Neural progenitor cell (in vitro differentiated cells): ENCODE results near the gene CYP26B1. TPM values are rescaled to one million over a fixed set of nuclear protein-coding genes. Genes with fewer than 3 reads are reported as not detected.

Source experiments
- DNase-seq: peaks from one replicate; pipeline ENCODE4 v3.0.0-alpha.2; 2016; ENCODE audit warnings: low spot score
- H2AFZ ChIP-seq: fragments of 200-600 bp; sonication (generic); replicated peaks from 2 replicates; pipeline ENCODE4 v1.6.1; 2016; ENCODE audit warnings: antibody characterized with exemption
- H3F3A ChIP-seq: fragments of 200-600 bp; sonication (generic); 2 replicates; pipeline ENCODE4 v1.6.1; 2016; ENCODE audit warnings: antibody characterized with exemption, low read depth
- H3K27ac ChIP-seq: fragments of 200-600 bp; sonication (generic); 2 replicates; pipeline ENCODE4 v1.5.1; 2016; ENCODE audit warnings: mild to moderate bottlenecking
- H3K27me3 ChIP-seq: fragments of 200-600 bp; sonication (generic); 2 replicates; pipeline ENCODE4 v1.6.1; 2016; ENCODE audit warnings: mild to moderate bottlenecking, moderate library complexity
- H3K36me3 ChIP-seq: fragments of 200-600 bp; sonication (generic); 2 replicates; pipeline ENCODE4 v1.5.1; 2016
- H3K4me1 ChIP-seq: fragments of 200-600 bp; sonication (generic); 2 replicates; pipeline ENCODE4 v1.6.1; 2016; ENCODE audit warnings: mixed run types
- H3K4me2 ChIP-seq: fragments of 200-600 bp; sonication (generic); 2 replicates; pipeline ENCODE4 v1.6.1; 2016
- H3K4me3 ChIP-seq: fragments of 200-600 bp; sonication (generic); 2 replicates; pipeline ENCODE4 v1.5.1; 2016
- H3K79me2 ChIP-seq: fragments of 200-600 bp; sonication (generic); 2 replicates; pipeline ENCODE4 v1.6.1; 2016; ENCODE audit warnings: low read depth
- H3K9ac ChIP-seq: fragments of 200-600 bp; sonication (generic); 2 replicates; pipeline ENCODE4 v1.6.1; 2016
- H3K9me3 ChIP-seq: fragments of 200-600 bp; sonication (generic); 2 replicates; pipeline ENCODE4 v1.5.1; 2016; ENCODE audit warnings: low read depth
- H4K20me1 ChIP-seq: fragments of 200-600 bp; sonication (generic); 2 replicates; pipeline ENCODE4 v1.6.1; 2016; ENCODE audit warnings: low read depth
- H3K27ac Mint-ChIP-seq: 3 replicates; pipeline ENCODE4 v1.8.0; 2021; ENCODE audit warnings: mixed read lengths
- H3K27me3 Mint-ChIP-seq: 2 replicates; pipeline ENCODE4 v1.8.0; 2022; ENCODE audit warnings: low read depth, mild to moderate bottlenecking, inconsistent platforms, moderate library complexity, mixed read lengths; ENCODE audit not compliant: insufficient read depth
- H3K36me3 Mint-ChIP-seq: 3 replicates; pipeline ENCODE4 v1.8.0; 2021; ENCODE audit warnings: mixed read lengths
- H3K4me1 Mint-ChIP-seq: 3 replicates; pipeline ENCODE4 v1.8.0; 2021; ENCODE audit warnings: mixed read lengths
- H3K4me3 Mint-ChIP-seq: 3 replicates; pipeline ENCODE4 v1.8.0; 2021; ENCODE audit warnings: mild to moderate bottlenecking, moderate library complexity, mixed read lengths
- H3K9me3 Mint-ChIP-seq: 3 replicates; pipeline ENCODE4 v1.8.0; 2020; ENCODE audit warnings: mixed read lengths
- CTCF ChIP-seq: fragments of 200-600 bp; sonication (generic); IDR thresholded peaks from 2 replicates; pipeline ENCODE4 v1.5.1; 2017; ENCODE audit warnings: antibody characterized with exemption, mild to moderate bottlenecking
- EZH2 ChIP-seq: fragments of 200-600 bp; sonication (generic); IDR thresholded peaks from 2 replicates; pipeline ENCODE4 v1.6.1; 2017; ENCODE audit warnings: antibody characterized with exemption, mild to moderate bottlenecking, moderate library complexity
- EZH2phosphoT487 ChIP-seq: fragments of 200-600 bp; sonication (generic); IDR thresholded peaks from 2 replicates; pipeline ENCODE4 v1.6.1; 2017; ENCODE audit warnings: antibody characterized with exemption
- total RNA-seq: library from RNA; depleted of rRNA; stranded (reverse); fragments of >200 nt; gene quantifications from 2 replicates; pipeline ENCODE4 v1.2.3, GENCODE V29; 2015; ENCODE audit warnings: low replicate concordance

Gene CYP26B1
- total RNA-seq, 1 donor from 2014 or later, result 0.21 TPM

GRCh38 chr2:72172478-72172877 is 24.8 kb upstream of the CYP26B1 start:
- TF ChIP-seq EZH2phosphoT487 (no peak), CTCF (no peak), EZH2 (no peak)
- H3K36me3 Mint-ChIP-seq, result peaks cover 5% of the 10 kb centered on the region
- peaks cover 13% of the 10 kb centered on the region for H3K4me1 Mint-ChIP-seq
- H3K4me3 Mint-ChIP-seq, result no peak overlapping the region
- Histone ChIP-seq H3K4me1 (peaks cover 15% of the 10 kb centered on the region), H2AFZ (no peak overlapping the region), H3K27me3 (no peaks in the 10 kb centered on the region), H3K4me3 (no peak overlapping the region), H3K4me2 (no peak overlapping the region), H3K27ac (no peak overlapping the region), H3F3A (peaks cover 11% of the 10 kb centered on the region), H3K79me2 (no peaks in the 10 kb centered on the region), H4K20me1 (no peaks in the 10 kb centered on the region), H3K9me3 (peaks cover 5% of the 10 kb centered on the region), H3K36me3 (no peaks in the 10 kb centered on the region), H3K9ac (no peak overlapping the region)
- H3K27me3 Mint-ChIP-seq, result peaks cover 2% of the 10 kb centered on the region
- H3K9me3 Mint-ChIP-seq, result no peaks in the 10 kb centered on the region
- no peak for DNase-seq
- H3K27ac Mint-ChIP-seq, result no peak overlapping the region

GRCh38 chr2:72166279-72166678 is 18.6 kb upstream of the CYP26B1 start:
- no peak overlapping the region for H3K27ac ChIP-seq
- H3F3A ChIP-seq, result no peaks in the 10 kb centered on the region
- H3K79me2 ChIP-seq, result no peaks in the 10 kb centered on the region
- no peak overlapping the region for H3K4me3 ChIP-seq
- H2AFZ ChIP-seq, result no peak overlapping the region
- Mint-ChIP-seq H3K4me1 (no peaks in the 10 kb centered on the region), H3K4me3 (no peak overlapping the region), H3K9me3 (no peaks in the 10 kb centered on the region), H3K36me3 (no peaks in the 10 kb centered on the region), H3K27ac (no peak overlapping the region), H3K27me3 (no peaks in the 10 kb centered on the region)
- no peaks in the 10 kb centered on the region for H4K20me1 ChIP-seq
- no peak overlapping the region for H3K4me2 ChIP-seq
- H3K27me3 ChIP-seq, result no peaks in the 10 kb centered on the region
- no peaks in the 10 kb centered on the region for H3K4me1 ChIP-seq
- H3K9me3 ChIP-seq, result peaks cover 5% of the 10 kb centered on the region
- no peak overlapping the region for H3K9ac ChIP-seq
- TF ChIP-seq EZH2phosphoT487 (no peak), CTCF (no peak), EZH2 (no peak)
- no peak for DNase-seq
- no peaks in the 10 kb centered on the region for H3K36me3 ChIP-seq

- Histone ChIP-seq H3F3A (no peaks in the 10 kb centered on the region), H3K9ac (no peak overlapping the region), H3K27me3 (no peaks in the 10 kb centered on the region), H4K20me1 (no peaks in the 10 kb centered on the region), H3K79me2 (no peaks in the 10 kb centered on the region), H3K36me3 (no peaks in the 10 kb centered on the region), H3K4me3 (no peak overlapping the region), H3K4me1 (no peaks in the 10 kb centered on the region), H2AFZ (no peak overlapping the region), H3K4me2 (no peak overlapping the region), H3K9me3 (peaks cover 5% of the 10 kb centered on the region), H3K27ac (no peak overlapping the region)
- no peak overlapping the region for H3K4me3 Mint-ChIP-seq
- TF ChIP-seq EZH2phosphoT487, result no peak
- TF ChIP-seq CTCF, result no peak
- no peak for TF ChIP-seq EZH2
- no peaks in the 10 kb centered on the region for H3K36me3 Mint-ChIP-seq
- DNase-seq, result no peak
- H3K27me3 Mint-ChIP-seq, result no peaks in the 10 kb centered on the region
- H3K9me3 Mint-ChIP-seq, result no peaks in the 10 kb centered on the region
- no peaks in the 10 kb centered on the region for H3K4me1 Mint-ChIP-seq
- H3K27ac Mint-ChIP-seq, result no peak overlapping the region
Observed at GRCh38 chr2:72165792-72166191, 18.1 kb upstream of the CYP26B1 start.
